ENCODE measurements around the gene FSHB. TPM values are rescaled to one million over a fixed set of nuclear protein-coding genes. Genes with fewer than 3 reads are reported as not detected.

Gene FSHB
- not detected in 2 replicates for total RNA-seq (ENCODE audit: low replicate concordance)

DNA sequence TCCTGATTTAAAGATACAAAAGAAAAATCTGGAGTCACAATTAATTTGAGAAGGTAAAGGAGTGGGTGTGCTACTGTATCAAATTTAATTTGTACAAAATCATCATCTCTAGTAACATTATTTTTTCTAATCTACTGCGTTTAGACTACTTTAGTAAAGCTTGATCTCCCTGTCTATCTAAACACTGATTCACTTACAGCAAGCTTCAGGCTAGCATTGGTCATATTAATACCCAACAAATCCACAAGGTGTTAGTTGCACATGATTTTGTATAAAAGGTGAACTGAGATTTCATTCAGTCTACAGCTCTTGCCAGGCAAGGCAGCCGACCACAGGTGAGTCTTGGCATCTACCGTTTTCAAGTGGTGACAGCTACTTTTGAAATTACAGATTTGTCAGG is at the start of gene FSHB:
FSHB (plus strand) TSS at position 301 of the 400 bp plus-strand sequence. CDS start 889 bp downstream, outside the sequence.

Other genes with a start within 250 kb of the FSHB start
- under 0.01 and 0.59 TPM in 2 replicates for gene KCNA4, start 214.0 kb upstream of the FSHB start, total RNA-seq (ENCODE audit: low replicate concordance)
- 18.0 and 25.9 TPM in 2 replicates for gene ARL14EP, start 92.1 kb downstream of the FSHB start, total RNA-seq (ENCODE audit: low replicate concordance)